ENCODE data around the gene NFASC. TPM values are rescaled to one million over a fixed set of nuclear protein-coding genes. Genes with fewer than 3 reads are reported as not detected.
A peak's percentile ranks its signal among the peaks of the same experiment; 100 is the strongest.

The NFASC gene
- total RNA-seq, 1 experiment from 2014 or later, result 1.6 TPM

GRCh38 chr1:205038132-205038786, 167.6 kb downstream of the NFASC start:
- H3K9me3 ChIP-seq (ENCODE audit: low read length), result no peaks in the 10 kb centered on the region
- POLR2A ChIA-PET (ENCODE audit: unreplicated experiment), result no interaction called here
- H3K27ac ChIP-seq (ENCODE audit: low read length), result no peak overlapping the region
- no peak overlapping the region for H3K4me2 ChIP-seq (ENCODE audit: low read length)
- no peaks in the 10 kb centered on the region for H3K9me2 ChIP-seq (replicated peaks; ENCODE audit: low read length)
- DNase-seq (no peak), ATAC-seq (no peak)
- intact Hi-C loops (cut with micrococcal nuclease), result no loop called here
- H3K36me3 ChIP-seq (ENCODE audit: low read depth, low read length), result no peaks in the 10 kb centered on the region
- CTCF ChIA-PET, result no interaction called here
- no peaks in the 10 kb centered on the region for H3K79me2 ChIP-seq (ENCODE audit: low read length)
- peaks cover 78% of the 10 kb centered on the region for H3K27me3 ChIP-seq (ENCODE audit: low read length)
- H3K9ac ChIP-seq (ENCODE audit: low read length), result no peak overlapping the region
- no TSS peak for BruUV-seq (replicated peaks)
- H3K4me1 ChIP-seq (ENCODE audit: insufficient read depth, low read length), result no peaks in the 10 kb centered on the region
- H3F3A ChIP-seq (ENCODE audit: low read length, unreplicated experiment), result no peaks in the 10 kb centered on the region
- no peak overlapping the region for H3K4me3 ChIP-seq (ENCODE audit: low read length)
- TF ChIP-seq, protein P1, sequence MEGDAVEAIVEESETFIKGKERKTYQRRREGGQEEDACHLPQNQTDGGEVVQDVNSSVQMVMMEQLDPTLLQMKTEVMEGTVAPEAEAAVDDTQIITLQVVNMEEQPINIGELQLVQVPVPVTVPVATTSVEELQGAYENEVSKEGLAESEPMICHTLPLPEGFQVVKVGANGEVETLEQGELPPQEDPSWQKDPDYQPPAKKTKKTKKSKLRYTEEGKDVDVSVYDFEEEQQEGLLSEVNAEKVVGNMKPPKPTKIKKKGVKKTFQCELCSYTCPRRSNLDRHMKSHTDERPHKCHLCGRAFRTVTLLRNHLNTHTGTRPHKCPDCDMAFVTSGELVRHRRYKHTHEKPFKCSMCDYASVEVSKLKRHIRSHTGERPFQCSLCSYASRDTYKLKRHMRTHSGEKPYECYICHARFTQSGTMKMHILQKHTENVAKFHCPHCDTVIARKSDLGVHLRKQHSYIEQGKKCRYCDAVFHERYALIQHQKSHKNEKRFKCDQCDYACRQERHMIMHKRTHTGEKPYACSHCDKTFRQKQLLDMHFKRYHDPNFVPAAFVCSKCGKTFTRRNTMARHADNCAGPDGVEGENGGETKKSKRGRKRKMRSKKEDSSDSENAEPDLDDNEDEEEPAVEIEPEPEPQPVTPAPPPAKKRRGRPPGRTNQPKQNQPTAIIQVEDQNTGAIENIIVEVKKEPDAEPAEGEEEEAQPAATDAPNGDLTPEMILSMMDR (conservative IDR thresholded peaks at IDR 0.05; ENCODE audit: low read depth, low read length), result no peak
- TF ChIP-seq EZH2 (IDR thresholded peaks at IDR 0.05; ENCODE audit: low read length, unreplicated experiment) (no peak), EZH2phosphoT487 (IDR thresholded peaks at IDR 0.05; ENCODE audit: borderline replicate concordance, low read length) (no peak)
- H2AFZ ChIP-seq (ENCODE audit: low read length), result no peak overlapping the region
- no peaks in the 10 kb centered on the region for H4K20me1 ChIP-seq (ENCODE audit: low read length)

DNA sequence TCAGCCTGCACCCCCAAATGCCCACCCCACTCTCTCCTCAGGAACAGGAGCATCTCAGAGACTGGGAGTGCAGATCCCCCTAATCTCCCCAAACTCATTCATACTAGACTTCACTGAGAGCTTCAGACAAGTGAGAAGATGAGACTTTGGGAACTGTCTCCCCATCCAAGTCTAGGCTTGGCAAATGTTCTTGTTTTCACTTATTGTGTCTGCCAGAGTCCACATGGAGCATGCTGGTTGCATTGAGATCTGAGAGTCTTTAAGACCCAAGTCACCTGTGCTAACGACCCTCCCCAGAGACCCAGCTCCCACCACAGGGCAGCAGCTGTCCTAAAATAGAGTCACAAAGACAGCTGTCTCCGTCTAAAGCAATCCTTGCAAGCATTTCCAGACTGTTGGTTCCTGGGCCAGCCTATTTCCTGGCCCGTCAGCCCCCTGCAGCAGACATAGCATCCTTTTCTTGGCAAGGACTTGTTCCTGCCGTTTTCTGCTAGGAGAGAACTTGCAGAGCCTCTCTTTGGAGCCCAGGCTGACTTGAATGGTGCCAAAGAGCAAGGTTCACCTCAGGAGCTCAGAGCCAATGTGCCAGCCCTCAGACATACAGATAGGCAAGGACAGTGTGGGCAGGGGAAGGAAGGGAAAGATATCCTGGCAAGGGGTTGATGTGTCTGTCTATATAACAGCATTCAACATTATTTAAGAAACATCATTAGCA, 170.5 kb downstream of the NFASC start:
- no peak for TF ChIP-seq EZH2 (IDR thresholded peaks at IDR 0.05; ENCODE audit: low read length, unreplicated experiment)
- H2AFZ ChIP-seq (ENCODE audit: low read length), result no peak overlapping the region
- no peak overlapping the region for H3K27ac ChIP-seq (ENCODE audit: low read length)
- no peaks in the 10 kb centered on the region for H3K9me3 ChIP-seq (ENCODE audit: low read length)
- H3K4me3 ChIP-seq (ENCODE audit: low read length), result no peak overlapping the region
- no TSS peak for BruUV-seq (replicated peaks)
- no peaks in the 10 kb centered on the region for H3K4me1 ChIP-seq (ENCODE audit: insufficient read depth, low read length)
- ChIA-PET POLR2A (ENCODE audit: unreplicated experiment) (no interaction called here), CTCF (no interaction called here)
- DNase-seq (no peak), ATAC-seq (no peak)
- H4K20me1 ChIP-seq (ENCODE audit: low read length), result no peaks in the 10 kb centered on the region
- H3F3A ChIP-seq (ENCODE audit: low read length, unreplicated experiment), result no peaks in the 10 kb centered on the region
- no peak overlapping the region for H3K9ac ChIP-seq (ENCODE audit: low read length)
- H3K79me2 ChIP-seq (ENCODE audit: low read length), result no peaks in the 10 kb centered on the region
- H3K36me3 ChIP-seq (ENCODE audit: low read depth, low read length), result no peaks in the 10 kb centered on the region
- H3K4me2 ChIP-seq (ENCODE audit: low read length), result no peak overlapping the region
- intact Hi-C loops (cut with micrococcal nuclease), result no loop called here
- no peaks in the 10 kb centered on the region for H3K9me2 ChIP-seq (replicated peaks; ENCODE audit: low read length)
- H3K27me3 ChIP-seq (ENCODE audit: low read length), result peaks cover 94% of the 10 kb centered on the region

DNA sequence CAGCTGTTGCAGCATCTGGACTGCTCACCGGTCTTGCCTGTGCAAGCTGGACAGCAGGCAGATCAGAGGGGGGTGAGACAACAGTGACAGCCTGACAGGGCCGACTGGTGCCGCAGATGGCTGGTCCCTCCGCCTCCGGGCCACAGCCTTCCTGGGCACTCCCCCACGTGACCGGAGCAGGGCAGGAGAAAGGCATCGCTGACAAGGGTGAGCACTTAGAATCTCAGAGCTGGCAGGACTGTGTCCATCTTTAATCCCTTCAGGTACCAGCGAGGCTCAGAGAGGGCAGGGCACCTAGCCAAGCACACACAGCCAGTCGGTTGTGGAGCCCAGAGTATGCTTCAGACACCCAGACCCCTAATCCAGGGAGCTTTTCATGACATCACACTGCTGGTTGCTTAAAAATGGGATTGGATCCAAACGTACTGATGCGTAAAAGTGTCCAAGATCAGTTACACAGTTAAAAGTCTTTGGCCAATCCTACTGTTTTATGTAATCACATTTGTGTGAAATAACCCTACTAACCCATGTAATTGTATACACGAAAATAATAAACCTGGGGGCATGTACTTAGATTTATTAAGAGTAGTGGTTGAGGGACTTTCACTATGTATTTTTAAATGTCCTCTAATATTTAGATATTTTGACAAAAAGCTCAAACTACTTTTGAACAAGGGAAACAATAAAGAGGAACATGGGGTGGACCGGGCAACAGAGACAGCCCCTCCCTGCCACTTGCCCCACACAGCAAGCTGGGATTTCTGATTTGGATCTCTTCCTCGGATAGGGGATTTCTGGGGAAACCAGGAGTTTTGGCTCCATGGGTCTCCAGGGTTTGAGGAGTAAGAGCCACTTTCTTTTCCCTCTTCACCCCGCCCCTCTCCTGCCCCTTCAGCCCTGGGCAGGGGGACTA, 171.6 kb downstream of the NFASC start:
- ATAC-seq, result no peak
- Histone ChIP-seq H3F3A (ENCODE audit: low read length, unreplicated experiment) (no peaks in the 10 kb centered on the region), H3K4me2 (ENCODE audit: low read length) (no peak overlapping the region), H2AFZ (ENCODE audit: low read length) (no peak overlapping the region), H3K79me2 (ENCODE audit: low read length) (no peaks in the 10 kb centered on the region), H4K20me1 (ENCODE audit: low read length) (no peaks in the 10 kb centered on the region), H3K9me3 (ENCODE audit: low read length) (no peaks in the 10 kb centered on the region), H3K27me3 (ENCODE audit: low read length) (peaks cover 94% of the 10 kb centered on the region), H3K4me3 (ENCODE audit: low read length) (no peak overlapping the region), H3K9ac (ENCODE audit: low read length) (no peak overlapping the region), H3K4me1 (ENCODE audit: insufficient read depth, low read length) (no peaks in the 10 kb centered on the region), H3K36me3 (ENCODE audit: low read depth, low read length) (no peaks in the 10 kb centered on the region), H3K27ac (ENCODE audit: low read length) (no peak overlapping the region), H3K9me2 (replicated peaks; ENCODE audit: low read length) (no peaks in the 10 kb centered on the region)
- TF ChIP-seq EZH2phosphoT487 (IDR thresholded peaks at IDR 0.05; ENCODE audit: borderline replicate concordance, low read length) (no peak), EZH2 (IDR thresholded peaks at IDR 0.05; ENCODE audit: low read length, unreplicated experiment) (peak; percentile 59)
- TF ChIP-seq, protein P1 (conservative IDR thresholded peaks at IDR 0.05; ENCODE audit: low read depth, low read length), result no peak
- ChIA-PET CTCF (no interaction called here), POLR2A (ENCODE audit: unreplicated experiment) (no interaction called here)
- no TSS peak for BruUV-seq (replicated peaks)
- intact Hi-C loops (cut with micrococcal nuclease), result no loop called here
- DNase-seq, result no peak
